Aorta (tissue), 5 donors: ENCODE data around the gene ATG16L2. TPM values are rescaled to one million over a fixed set of nuclear protein-coding genes. Genes with fewer than 3 reads are reported as not detected.

ENCODE experiments used
- ATAC-seq: fragments of 200-7000 bp; cut with Tn5 transposase; one replicate; pipeline ENCODE4 v1.9.1; 2022; ENCODE audit warnings: moderate library complexity; ENCODE audit not compliant: low FRiP score
- DNase-seq, 2 donors: peaks; one replicate each; pipeline ENCODE4 v3.0.0-alpha.2; 2020
- H3K27ac ChIP-seq, 2 donors: one replicate each; pipeline ENCODE4 v1.5.1; 2013; ENCODE audit warnings: low read length in 2 of 2, mild to moderate bottlenecking in 2 of 2, moderate library complexity in 2 of 2, control low read depth in 1 of 2, inconsistent platforms in 1 of 2, low read depth in 1 of 2
- H3K27me3 ChIP-seq, 2 donors: one replicate each; pipeline ENCODE4 v1.6.1; 2013; ENCODE audit warnings: control low read depth in 1 of 2, low read length in 1 of 2, mild to moderate bottlenecking in 1 of 2, moderate library complexity in 1 of 2; ENCODE audit not compliant: insufficient read depth in 2 of 2, control insufficient read depth in 1 of 2
- H3K36me3 ChIP-seq, 2 donors: one replicate each; pipeline ENCODE4 v1.6.1; 2013; ENCODE audit warnings: control low read depth in 1 of 2, low read length in 1 of 2, mild to moderate bottlenecking in 1 of 2; ENCODE audit not compliant: insufficient read depth in 2 of 2, control insufficient read depth in 1 of 2
- H3K4me1 ChIP-seq, 2 donors: one replicate each; pipeline ENCODE4 v1.6.1; 2013; ENCODE audit warnings: low read length in 2 of 2, control low read depth in 1 of 2, mild to moderate bottlenecking in 1 of 2, moderate library complexity in 1 of 2; ENCODE audit not compliant: insufficient read depth in 2 of 2, control insufficient read depth in 1 of 2
- H3K4me3 ChIP-seq, 2 donors: one replicate each; pipeline ENCODE4 v1.5.1; 2013; ENCODE audit warnings: low read length in 2 of 2, control low read depth in 1 of 2, mild to moderate bottlenecking in 1 of 2
- H3K9me3 ChIP-seq: one replicate; pipeline ENCODE4 v1.6.1; 2013; ENCODE audit warnings: mild to moderate bottlenecking, low read length; ENCODE audit not compliant: control insufficient read depth
- WGBS, 2 donors: extraction: QIAGEN DNeasy Blood & Tissue Kit; methylation state at CpG; one replicate each; pipeline ENCODE4 v1.1.7; 2013; 5-methylcytosine and 5-hydroxymethylcytosine counted together
- intact Hi-C, 2 donors: fragments of 100-400 bp; cut with DNase I; formaldehyde crosslinking; loops; one replicate each; pipeline versions ENCODE4 v1.14.2 to v1.15.0; 2022
- microRNA-seq, 2 donors: library from miRNA; unstranded; fragments of <30 nt; microRNA quantifications; one replicate each; pipeline ENCODE4 v1.2.0, GENCODE V29; 2020
- polyA plus RNA-seq, 2 donors: library from polyadenylated mRNA; stranded (reverse); fragments of 200-250 nt; gene quantifications; one replicate each; pipeline ENCODE4 v1.2.3, GENCODE V29; 2013
- total RNA-seq, 2 donors: library from RNA; stranded (reverse); fragmentation: NEBNext Ultra II Directional; extraction: Animal tissue kit (Norgen Biotek cat#: 25700); gene quantifications; one replicate each; pipeline ENCODE4 v1.2.1, GENCODE V29; 2021
- donor health status: healthy with polysubstance abuse.
- donor health status: Bipolar disorder and iron deficiency.
- donor health status: DM: no; HTN: no; CAD: no.
- donor health status: DM: no; HTN: no; CAD: no.
- donor health status: DM: yes; HTN: yes; CAD: no.

The ATG16L2 gene
- total and polyA plus RNA-seq, 4 donors, result 4.9 to 74.8 (median 39.4) TPM

GRCh38 chr11:72867970-72868369 lies 53.8 kb downstream of the ATG16L2 start:
- Histone ChIP-seq H3K36me3 (peaks cover 0 to 4% of the 10 kb centered on the region in 2 donors), H3K9me3 (no peaks in the 10 kb centered on the region), H3K4me3 (no peak overlapping the region), H3K27me3 (no peaks in the 10 kb centered on the region), H3K4me1 (peaks cover 0 to 7% of the 10 kb centered on the region in 2 donors), H3K27ac (no peak overlapping the region)
- intact Hi-C loops, result no loop called here
- DNase-seq (no peak), ATAC-seq (no peak)
- 97 to 98% methylated on average over 5 of the region's 5 CpGs for WGBS, 2 donors

- Histone ChIP-seq H3K9me3 (no peaks in the 10 kb centered on the region), H3K27ac (no peak overlapping the region), H3K27me3 (no peaks in the 10 kb centered on the region), H3K36me3 (peaks cover 0 to 4% of the 10 kb centered on the region in 2 donors), H3K4me3 (no peak overlapping the region), H3K4me1 (peaks cover 0 to 4% of the 10 kb centered on the region in 2 donors)
- ATAC-seq, result no peak
- intact Hi-C loops, result no loop called here
- DNase-seq, result no peak
- WGBS, 2 donors, result 34 to 51% methylated on average over 4 of the region's 4 CpGs
These were observed 55.6 kb downstream of the ATG16L2 start for GRCh38 chr11:72869831-72870230.

- no peak for ATAC-seq
- intact Hi-C loops, result no loop called here
- 46 to 58% methylated on average over 1 of the region's 1 CpG for WGBS, 2 donors
These were observed 56.9 kb downstream of the ATG16L2 start for GRCh38 chr11:72871119-72871518.

GRCh38 chr11:72872012-72872411 lies 57.8 kb downstream of the ATG16L2 start:
- Histone ChIP-seq H3K27ac (no peak overlapping the region), H3K4me3 (no peak overlapping the region)
- 91 to 98% methylated on average over 1 of the region's 1 CpG for WGBS, 2 donors

More at GRCh38 chr11:72871119-72871518, 56.9 kb downstream of the ATG16L2 start:
- H3K27ac ChIP-seq, result no peak overlapping the region
- DNase-seq, result no peak
- H3K9me3 ChIP-seq, result no peaks in the 10 kb centered on the region
- no peaks in the 10 kb centered on the region for H3K27me3 ChIP-seq
- H3K36me3 ChIP-seq, result peaks cover 0 to 4% of the 10 kb centered on the region in 2 donors
- peaks cover 0 to 2% of the 10 kb centered on the region in 2 donors for H3K4me1 ChIP-seq
- H3K4me3 ChIP-seq, result no peak overlapping the region

GRCh38 chr11:72875736-72876135 lies 61.5 kb downstream of the ATG16L2 start:
- H3K9me3 ChIP-seq, result no peaks in the 10 kb centered on the region
- H3K36me3 ChIP-seq, result no peaks in the 10 kb centered on the region
- ATAC-seq (no peak), DNase-seq (no peak)
- intact Hi-C loops, result no loop called here
- H3K27ac ChIP-seq, result no peak overlapping the region
- 82 to 91% methylated on average over 1 of the region's 1 CpG for WGBS, 2 donors
- no peak overlapping the region for H3K4me3 ChIP-seq
- no peaks in the 10 kb centered on the region for H3K27me3 ChIP-seq
- H3K4me1 ChIP-seq, result peaks cover 0 to 2% of the 10 kb centered on the region in 2 donors

More at GRCh38 chr11:72872012-72872411, 57.8 kb downstream of the ATG16L2 start:
- peaks cover 0 to 2% of the 10 kb centered on the region in 2 donors for H3K4me1 ChIP-seq
- no peaks in the 10 kb centered on the region for H3K27me3 ChIP-seq
- no peaks in the 10 kb centered on the region for H3K36me3 ChIP-seq
- H3K9me3 ChIP-seq, result no peaks in the 10 kb centered on the region
- intact Hi-C loops, result no loop called here
- ATAC-seq (no peak), DNase-seq (no peak)

- intact Hi-C loops, result no loop called here
- Histone ChIP-seq H3K4me3 (no peak overlapping the region), H3K4me1 (no peaks in the 10 kb centered on the region), H3K36me3 (no peaks in the 10 kb centered on the region), H3K27me3 (no peaks in the 10 kb centered on the region), H3K9me3 (no peaks in the 10 kb centered on the region), H3K27ac (no peak overlapping the region)
- DNase-seq, result no peak
- WGBS, 2 donors, result 95 to 98% methylated on average over 3 of the region's 3 CpGs
- ATAC-seq, result no peak
These were observed 61.9 kb downstream of the ATG16L2 start for GRCh38 chr11:72876147-72876546.

Small RNAs within 50 kb of the gene (microRNA-seq; reads per million reads assigned to microRNA genes)
- 0 reads per million in 2 donors for gene MIR4692

Other genes starting within 250 kb of the ATG16L2 start
- gene PDE2A, start 140.0 kb upstream of the ATG16L2 start, total RNA-seq, result 10 to 100 TPM; 53.7 to 80.8 TPM
- gene PDE2A, start 140.0 kb upstream of the ATG16L2 start, polyA plus RNA-seq, result under 1 TPM; 0.38 to 0.64 TPM
- 100 to 1,000 TPM in 1 of 2 donors, 10 to 100 TPM in 1; 61.9 to 166 TPM for gene ARAP1, start 62.0 kb upstream of the ATG16L2 start, total RNA-seq
- gene ARAP1, start 62.0 kb upstream of the ATG16L2 start, polyA plus RNA-seq, result 10 to 100 TPM; 30.8 to 70.9 TPM
- 10 to 100 TPM; 17.7 to 30.7 TPM for gene STARD10, start 20.4 kb upstream of the ATG16L2 start, total RNA-seq
- 100 to 1,000 TPM in 1 of 2 donors, 10 to 100 TPM in 1; 49.6 to 129 TPM for gene STARD10, start 20.4 kb upstream of the ATG16L2 start, polyA plus RNA-seq